Activated naive CD8-positive, alpha-beta T cell treated with anti-CD3 and anti-CD28 coated beads, Interleukin-2, amount 10 ng/mL, durations not matched to agents 7 days and 5 days (primary cell): ENCODE results near the gene CES3. TPM values are rescaled to one million over a fixed set of nuclear protein-coding genes. Genes with fewer than 3 reads are reported as not detected.

Source experiments
- ATAC-seq: fragments of 150-1000 bp; cut with Tn5 transposase; one replicate; pipeline ENCODE4 v1.10.0; 2021; ENCODE audit warnings: low read depth, moderate library complexity
- POLR2A ChIA-PET: fragments of 350-600 bp; sonication (Branson Sonifier 250); formaldehyde crosslinking; loops from one replicate; lab custom pipeline; 2021; ENCODE audit warnings: antibody characterized with exemption; lab: Charles Lee
- DNase-seq: peaks from one replicate; pipeline ENCODE4 v3.0.0; 2021
- H3K27ac Mint-ChIP-seq: one replicate; pipeline ENCODE4 v1.8.0; 2022; ENCODE audit warnings: mild to moderate bottlenecking, mixed read lengths
- H3K27me3 Mint-ChIP-seq: one replicate; pipeline ENCODE4 v1.8.0; 2022; ENCODE audit warnings: mild to moderate bottlenecking, moderate library complexity, mixed read lengths
- H3K36me3 Mint-ChIP-seq: one replicate; pipeline ENCODE4 v1.8.0; 2021; ENCODE audit warnings: mild to moderate bottlenecking, mixed read lengths
- H3K4me1 Mint-ChIP-seq: one replicate; pipeline ENCODE4 v1.8.0; 2021; ENCODE audit warnings: mixed read lengths
- H3K4me3 Mint-ChIP-seq: one replicate; pipeline ENCODE4 v1.8.0; 2022; ENCODE audit warnings: mild to moderate bottlenecking, moderate library complexity, mixed read lengths
- H3K9me3 Mint-ChIP-seq: one replicate; pipeline ENCODE4 v1.8.0; 2021; ENCODE audit warnings: mixed read lengths
- total RNA-seq, 2 experiments: library from RNA; stranded (reverse); gene quantifications; one replicate each; pipeline ENCODE4 v1.2.3, GENCODE V29; 2021

Gene CES3
- total RNA-seq, 2 experiments from 2014 or later, result 4.8 to 8.3 TPM

DNA sequence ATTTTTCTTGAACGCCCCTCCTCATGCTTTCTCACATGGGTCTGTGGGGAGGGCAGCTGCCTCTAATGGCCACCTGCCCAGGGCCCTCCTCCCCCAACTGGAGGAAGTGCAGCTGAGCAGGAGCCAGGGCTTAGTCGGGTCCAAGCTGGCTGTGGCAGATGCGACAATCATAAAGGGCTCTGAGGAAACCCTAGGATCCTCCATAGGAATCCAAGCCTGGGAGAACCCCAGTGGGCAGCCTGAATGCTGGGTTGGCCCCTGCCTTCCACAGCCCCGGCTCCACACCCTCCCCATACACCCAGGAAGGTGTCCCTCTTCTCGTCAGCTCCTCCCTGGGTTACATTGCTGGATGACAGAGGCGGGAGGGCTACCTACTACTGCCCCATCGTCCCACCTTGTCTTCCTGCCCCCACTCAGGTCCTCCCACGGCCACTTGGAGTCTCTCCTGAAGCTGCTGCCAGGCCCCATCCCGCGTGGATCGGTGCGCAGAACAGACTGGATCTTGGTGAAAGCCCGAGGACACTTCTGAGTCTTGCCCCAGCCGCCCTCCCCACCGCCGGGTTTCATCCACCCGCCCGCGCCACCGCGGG lies 52.3 kb downstream of the CES3 start:
- no peaks in the 10 kb centered on the region for H3K27me3 Mint-ChIP-seq
- peak overlapping the region; percentile 94 for H3K4me3 Mint-ChIP-seq
- peaks cover 12% of the 10 kb centered on the region for H3K36me3 Mint-ChIP-seq
- ATAC-seq, result no peak
- DNase-seq, result no peak
- POLR2A ChIA-PET, result interaction anchor here (0.6 to 4.4 kb wide), 28 partner anchors 10 to 233 kb away, joined by 3 to 86 read pairs (median 4); partner anchors contain the start of genes B3GNT9, CBFB, CES3 and CES4A
- no peaks in the 10 kb centered on the region for H3K9me3 Mint-ChIP-seq
- peaks cover 50% of the 10 kb centered on the region for H3K4me1 Mint-ChIP-seq
- H3K27ac Mint-ChIP-seq, result peak overlapping the region; percentile 90

DNA sequence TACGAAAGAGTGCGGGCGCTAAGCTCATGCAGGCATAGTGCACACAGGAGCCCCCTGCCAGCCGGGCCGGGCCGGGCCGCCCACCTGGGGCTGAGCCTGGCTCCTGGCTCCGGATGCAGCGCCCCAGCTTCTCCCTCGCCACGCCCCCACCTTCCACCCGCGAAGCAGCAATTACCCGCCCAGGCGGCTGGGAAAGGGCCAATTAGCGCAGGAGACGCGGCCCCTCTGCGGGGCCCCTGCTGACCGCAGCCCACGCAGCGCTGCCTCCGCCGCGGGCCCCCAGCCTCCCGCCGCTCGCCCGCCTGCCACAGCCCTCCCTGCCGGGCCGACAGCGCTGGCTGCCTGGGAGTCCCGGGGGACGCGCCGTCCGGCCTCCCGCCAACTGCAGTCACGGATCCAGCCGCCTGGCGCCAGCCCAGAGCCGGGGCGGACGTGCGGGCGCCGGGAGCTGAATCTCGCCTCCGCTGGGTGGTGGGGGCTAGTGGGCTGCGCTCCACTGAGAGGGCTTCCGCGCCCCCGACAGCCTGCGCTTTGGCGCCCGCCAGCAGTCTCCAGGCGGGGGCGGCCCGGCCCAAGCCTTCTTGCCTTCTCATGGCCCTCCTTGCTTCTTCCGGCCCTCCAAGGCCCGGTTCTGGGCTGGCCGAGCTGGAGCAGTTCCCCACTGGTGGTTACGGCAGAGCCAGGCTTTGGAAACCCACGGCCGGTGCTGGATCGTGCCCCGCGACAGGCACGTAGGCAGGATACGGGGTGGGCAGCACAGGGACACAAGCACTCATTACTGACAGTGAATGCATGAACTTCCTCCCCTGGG lies 53.0 kb downstream of the CES3 start:
- POLR2A ChIA-PET, result interaction anchor here (0.6 to 4.4 kb wide), 27 partner anchors 10 to 232 kb away, joined by 3 to 86 read pairs (median 5); partner anchors contain the start of genes B3GNT9, CBFB, CES4A and EXOC3L1
- Mint-ChIP-seq H3K9me3 (no peaks in the 10 kb centered on the region), H3K27me3 (no peaks in the 10 kb centered on the region), H3K4me1 (peaks cover 50% of the 10 kb centered on the region), H3K36me3 (peaks cover 12% of the 10 kb centered on the region), H3K4me3 (peak overlapping the region; percentile 94), H3K27ac (peak overlapping the region; percentile 97)
- ATAC-seq (peak; percentile 60), DNase-seq (peak; percentile 90)

DNA sequence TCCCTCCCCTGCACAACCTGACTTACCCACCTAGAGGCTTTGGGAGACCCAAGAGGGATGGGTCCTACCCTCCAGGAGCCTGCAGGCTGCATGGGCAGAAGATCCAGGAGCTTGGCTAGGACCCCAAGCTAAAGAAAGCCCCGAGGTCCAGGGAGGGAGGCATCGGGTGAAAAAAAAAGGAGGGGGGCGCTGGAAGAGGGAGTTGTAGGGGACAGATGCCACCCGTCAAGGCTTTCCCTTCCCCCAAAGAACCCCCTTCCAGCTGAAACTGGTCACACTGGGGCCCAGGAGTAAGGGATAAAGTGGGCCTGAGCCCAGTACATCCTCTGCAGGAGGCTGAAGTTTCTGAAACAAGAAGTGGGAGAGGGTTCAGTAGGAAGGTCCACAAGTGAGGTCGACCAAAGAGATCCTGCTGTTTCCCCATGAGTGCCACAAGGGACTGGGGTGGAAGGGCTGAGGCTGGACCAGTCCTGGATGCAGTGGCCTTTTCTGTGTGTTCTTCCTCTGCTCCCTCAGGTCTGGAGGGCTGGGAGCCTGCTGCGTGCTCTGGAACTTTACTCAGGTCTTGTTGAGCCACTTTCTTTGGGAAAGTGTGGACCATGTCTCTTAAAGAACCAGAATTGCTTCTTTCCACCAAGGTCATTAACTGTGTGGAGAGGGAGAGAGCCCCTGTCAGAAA lies 53.7 kb downstream of the CES3 start:
- peaks cover 12% of the 10 kb centered on the region for H3K36me3 Mint-ChIP-seq
- POLR2A ChIA-PET, result interaction anchor here (1.2 to 4.4 kb wide), 15 partner anchors 11 to 230 kb away, joined by 3 to 86 read pairs (median 13); partner anchors contain the start of genes B3GNT9, CBFB, FBXL8 and TRADD
- H3K4me1 Mint-ChIP-seq, result peaks cover 43% of the 10 kb centered on the region
- ATAC-seq, result no peak
- DNase-seq, result no peak
- H3K4me3 Mint-ChIP-seq, result peak overlapping the region; percentile 94
- H3K27ac Mint-ChIP-seq, result peak overlapping the region; percentile 97
- no peaks in the 10 kb centered on the region for H3K27me3 Mint-ChIP-seq
- H3K9me3 Mint-ChIP-seq, result no peaks in the 10 kb centered on the region

DNA sequence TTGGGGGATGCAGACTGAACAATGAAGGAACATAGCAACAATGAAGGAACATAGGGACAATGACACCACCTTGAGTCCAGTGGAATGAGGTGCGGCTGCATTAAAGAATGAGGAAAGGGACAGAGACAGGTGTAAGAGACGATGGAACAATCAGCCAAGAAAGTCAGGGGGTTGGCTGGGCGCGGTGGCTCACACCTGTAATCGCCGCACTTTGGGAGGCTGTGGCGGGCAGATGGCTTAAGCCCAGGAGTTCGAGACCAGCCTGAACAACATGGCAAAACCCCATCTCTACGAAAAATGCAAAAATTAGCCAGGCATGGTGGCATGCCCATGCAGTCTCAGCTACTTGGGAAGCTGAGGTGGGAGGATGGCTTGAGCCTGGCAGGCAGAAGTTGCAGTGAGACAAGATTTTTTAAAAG lies 54.3 kb downstream of the CES3 start:
- H3K9me3 Mint-ChIP-seq, result no peaks in the 10 kb centered on the region
- ATAC-seq (no peak), DNase-seq (no peak)
- H3K4me3 Mint-ChIP-seq, result peak overlapping the region; percentile 94
- peaks cover 42% of the 10 kb centered on the region for H3K4me1 Mint-ChIP-seq
- POLR2A ChIA-PET, result interaction anchor here (3.2 to 4.4 kb wide), 3 partner anchors 12 to 140 kb away, joined by 11 to 86 read pairs (median 71); partner anchors contain the start of gene CBFB
- H3K27me3 Mint-ChIP-seq, result no peaks in the 10 kb centered on the region
- peak overlapping the region; percentile 97 for H3K27ac Mint-ChIP-seq
- peaks cover 12% of the 10 kb centered on the region for H3K36me3 Mint-ChIP-seq

DNA sequence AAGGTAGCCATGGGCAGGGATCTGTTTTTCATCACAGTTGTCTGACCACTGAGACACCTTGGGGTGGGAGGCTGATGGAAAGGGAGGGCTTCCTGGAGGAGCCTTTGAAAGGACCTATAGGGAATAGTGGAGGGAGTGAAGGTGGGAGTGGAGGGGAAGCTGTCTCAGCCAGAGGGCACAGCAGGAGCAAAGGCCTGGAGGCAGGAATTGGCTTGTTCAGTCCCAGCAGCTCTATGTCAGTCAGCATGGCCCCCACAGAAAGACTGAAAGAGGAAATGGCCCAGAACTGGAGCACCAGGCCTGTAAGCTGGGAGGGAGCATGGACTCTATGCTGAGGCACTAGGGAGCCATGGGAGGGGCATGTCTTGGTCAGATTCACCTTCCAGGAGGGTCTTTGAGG lies 55.1 kb downstream of the CES3 start:
- H3K36me3 Mint-ChIP-seq, result peaks cover 6% of the 10 kb centered on the region
- peak overlapping the region; percentile 17 for H3K4me3 Mint-ChIP-seq
- POLR2A ChIA-PET, result interaction anchor here (3.9 to 4.7 kb wide), 2 partner anchors 12 to 138 kb away, joined by 31 to 49 read pairs; partner anchors contain the start of gene CBFB
- DNase-seq (peak; percentile 28), ATAC-seq (no peak)
- no peaks in the 10 kb centered on the region for H3K9me3 Mint-ChIP-seq
- H3K27me3 Mint-ChIP-seq, result peaks cover 6% of the 10 kb centered on the region
- peaks cover 36% of the 10 kb centered on the region for H3K4me1 Mint-ChIP-seq
- H3K27ac Mint-ChIP-seq, result peak overlapping the region; percentile 71

DNA sequence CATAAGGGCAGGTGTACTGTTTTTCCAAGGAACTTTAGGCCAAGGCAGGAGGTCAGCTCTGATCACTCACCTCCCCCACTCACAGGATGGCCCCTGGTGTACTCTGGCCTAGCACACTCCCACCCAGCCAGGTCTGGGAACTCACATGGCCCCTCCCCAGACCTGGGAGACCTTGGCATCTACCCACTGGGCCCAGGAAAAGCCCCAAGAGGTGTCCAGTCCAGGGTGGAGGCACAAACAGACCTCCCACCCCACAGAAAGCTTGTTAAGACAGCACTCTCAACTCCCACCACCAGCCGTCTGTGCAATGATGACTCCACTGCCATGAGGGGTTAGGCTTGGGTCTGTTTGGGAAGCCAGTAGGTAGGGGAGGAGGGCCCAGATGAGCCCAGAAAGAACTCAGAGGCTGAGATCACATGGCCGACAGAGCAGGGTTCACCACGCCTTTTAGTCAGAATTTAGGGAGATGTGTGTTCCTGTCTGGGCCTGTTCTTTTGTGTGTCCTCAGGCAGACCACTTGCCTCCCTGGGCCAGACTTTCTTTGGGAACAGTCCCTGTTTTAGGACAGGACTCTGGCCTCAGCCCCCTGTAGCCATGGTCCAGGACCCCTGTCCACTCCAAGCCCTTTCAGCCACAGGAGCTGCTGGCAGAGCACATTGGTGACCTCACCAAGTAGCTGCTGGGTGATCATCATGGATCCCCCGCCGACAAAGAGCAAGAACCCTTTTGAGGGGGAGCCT lies 55.8 kb downstream of the CES3 start:
- Mint-ChIP-seq H3K4me1 (peaks cover 34% of the 10 kb centered on the region), H3K4me3 (no peak overlapping the region), H3K9me3 (no peaks in the 10 kb centered on the region), H3K36me3 (peaks cover 6% of the 10 kb centered on the region), H3K27ac (peak overlapping the region; percentile 71), H3K27me3 (peaks cover 6% of the 10 kb centered on the region)
- DNase-seq, result peak; percentile 33
- ATAC-seq, result no peak
- POLR2A ChIA-PET, result interaction anchor here (1.7 to 4.7 kb wide), 5 partner anchors 12 to 143 kb away, joined by 5 to 49 read pairs (median 16); partner anchors contain the start of genes B3GNT9, CBFB, FBXL8 and TRADD

DNA sequence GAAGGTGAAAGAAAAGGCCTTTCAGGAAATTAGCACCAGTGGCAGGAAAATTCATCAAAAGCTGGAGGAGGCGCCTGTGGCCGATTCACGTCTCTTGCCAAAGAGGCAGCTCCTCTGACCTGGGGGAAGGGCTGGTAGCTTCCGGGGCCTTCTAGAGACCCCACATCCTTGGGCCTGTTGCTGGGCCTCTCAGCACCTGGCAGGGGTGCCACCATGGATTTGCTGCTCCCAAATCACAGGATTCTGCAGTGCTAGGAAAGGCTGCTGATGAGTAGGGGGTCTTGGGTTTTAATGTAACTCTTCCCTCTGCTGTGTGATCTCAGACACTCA lies 56.3 kb downstream of the CES3 start:
- H3K9me3 Mint-ChIP-seq, result no peaks in the 10 kb centered on the region
- peaks cover 31% of the 10 kb centered on the region for H3K4me1 Mint-ChIP-seq
- peaks cover 6% of the 10 kb centered on the region for H3K27me3 Mint-ChIP-seq
- DNase-seq (no peak), ATAC-seq (no peak)
- no peak overlapping the region for H3K4me3 Mint-ChIP-seq
- H3K36me3 Mint-ChIP-seq, result peaks cover 4% of the 10 kb centered on the region
- POLR2A ChIA-PET, result interaction anchor here (1.0 to 4.7 kb wide), 8 partner anchors 11 to 157 kb away, joined by 3 to 49 read pairs (median 7); partner anchors contain the start of genes B3GNT9, CBFB, FBXL8 and TRADD
- H3K27ac Mint-ChIP-seq, result no peak overlapping the region

DNA sequence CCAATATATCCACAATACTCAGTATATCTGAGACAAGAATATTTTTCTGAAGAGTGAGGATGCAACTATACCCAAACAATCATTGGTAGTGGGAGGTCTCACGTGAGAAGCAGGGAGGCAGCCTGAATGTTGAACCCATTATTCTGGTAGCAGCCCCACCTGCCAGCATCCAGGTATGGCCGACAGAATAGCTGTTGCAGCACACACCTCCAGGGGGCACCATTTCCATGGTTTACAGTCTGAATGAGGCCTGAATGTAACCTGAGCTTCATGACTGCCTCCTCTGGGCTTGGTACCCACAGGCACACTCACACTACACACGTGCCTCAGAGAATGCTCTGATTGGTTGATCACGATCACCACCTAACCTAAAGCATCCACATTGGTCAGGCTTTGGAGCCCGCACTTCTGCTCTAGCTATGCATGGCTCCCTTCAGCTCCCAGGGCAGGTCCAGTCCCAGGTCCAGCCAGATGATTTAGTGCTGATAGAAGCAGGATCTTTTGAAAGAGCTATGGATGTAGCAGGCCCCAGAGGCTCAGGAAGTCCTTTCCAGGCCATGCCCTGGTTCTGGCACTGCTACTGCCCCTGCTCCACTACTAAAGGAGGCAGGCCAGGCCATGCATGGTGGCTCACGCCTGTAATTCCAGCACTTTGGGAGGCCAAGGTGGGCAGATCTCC lies 56.9 kb downstream of the CES3 start:
- ATAC-seq (peak; percentile 83), DNase-seq (peak; percentile 83)
- Mint-ChIP-seq H3K9me3 (no peaks in the 10 kb centered on the region), H3K27ac (no peak overlapping the region), H3K36me3 (peaks cover 4% of the 10 kb centered on the region), H3K27me3 (peaks cover 6% of the 10 kb centered on the region), H3K4me1 (peaks cover 36% of the 10 kb centered on the region), H3K4me3 (no peak overlapping the region)
- POLR2A ChIA-PET, result interaction anchor here (0.8 to 4.7 kb wide), 10 partner anchors 11 to 167 kb away, joined by 3 to 49 read pairs (median 5); partner anchors contain the start of genes B3GNT9, CBFB, FBXL8 and TRADD

DNA sequence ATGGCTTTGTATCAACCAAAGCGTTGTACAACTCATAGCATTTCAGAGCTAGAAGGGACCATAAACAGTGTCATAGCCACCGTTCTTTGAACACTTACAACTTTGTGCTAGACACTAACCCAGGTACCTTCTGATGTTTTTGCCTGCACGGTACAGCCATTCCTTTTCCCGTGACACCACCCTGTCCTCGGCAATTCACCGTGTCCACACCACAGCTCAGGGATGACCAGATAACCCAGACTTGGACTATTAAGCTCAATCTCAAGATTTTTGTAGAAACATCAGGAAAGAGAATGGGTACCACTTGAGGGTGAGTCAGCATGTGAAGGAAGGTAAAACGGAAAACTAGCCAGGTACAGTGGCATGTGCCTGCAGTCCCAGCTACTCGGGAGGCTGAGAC lies 58.1 kb downstream of the CES3 start:
- Mint-ChIP-seq H3K4me3 (no peak overlapping the region), H3K4me1 (peaks cover 38% of the 10 kb centered on the region), H3K27me3 (peaks cover 6% of the 10 kb centered on the region), H3K36me3 (no peaks in the 10 kb centered on the region), H3K27ac (no peak overlapping the region), H3K9me3 (no peaks in the 10 kb centered on the region)
- POLR2A ChIA-PET, result interaction anchor here (0.5 to 4.7 kb wide), 6 partner anchors 9 to 245 kb away, joined by 3 to 49 read pairs (median 4); partner anchors contain the start of genes CBFB, FBXL8 and TRADD
- DNase-seq, result no peak
- no peak for ATAC-seq

DNA sequence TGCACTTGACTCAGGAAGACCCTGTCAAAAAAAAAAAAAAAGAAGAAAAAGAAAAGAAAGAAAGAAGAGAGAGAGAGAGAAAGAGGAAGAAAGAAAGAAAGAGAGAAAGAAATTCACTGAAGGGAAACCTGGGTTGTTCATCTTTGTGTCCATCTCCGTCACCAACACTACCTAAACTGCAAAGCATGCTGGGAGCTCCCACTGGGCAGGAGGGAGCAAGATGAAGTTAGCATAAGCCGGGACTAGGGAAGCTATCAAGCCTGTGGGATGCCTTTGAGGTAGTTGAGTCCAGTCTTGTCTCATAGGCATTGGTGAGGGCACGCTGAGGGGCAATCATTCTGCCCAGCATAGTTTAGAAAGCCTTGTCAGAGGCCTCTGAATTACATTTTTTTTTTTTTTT lies 60.3 kb downstream of the CES3 start:
- no peaks in the 10 kb centered on the region for H3K9me3 Mint-ChIP-seq
- POLR2A ChIA-PET, result interaction anchor here (0.7 kb wide), 1 partner anchor 219 kb away, joined by 4 read pairs; no protein-coding TSS in a partner anchor
- no peak overlapping the region for H3K27ac Mint-ChIP-seq

DNA sequence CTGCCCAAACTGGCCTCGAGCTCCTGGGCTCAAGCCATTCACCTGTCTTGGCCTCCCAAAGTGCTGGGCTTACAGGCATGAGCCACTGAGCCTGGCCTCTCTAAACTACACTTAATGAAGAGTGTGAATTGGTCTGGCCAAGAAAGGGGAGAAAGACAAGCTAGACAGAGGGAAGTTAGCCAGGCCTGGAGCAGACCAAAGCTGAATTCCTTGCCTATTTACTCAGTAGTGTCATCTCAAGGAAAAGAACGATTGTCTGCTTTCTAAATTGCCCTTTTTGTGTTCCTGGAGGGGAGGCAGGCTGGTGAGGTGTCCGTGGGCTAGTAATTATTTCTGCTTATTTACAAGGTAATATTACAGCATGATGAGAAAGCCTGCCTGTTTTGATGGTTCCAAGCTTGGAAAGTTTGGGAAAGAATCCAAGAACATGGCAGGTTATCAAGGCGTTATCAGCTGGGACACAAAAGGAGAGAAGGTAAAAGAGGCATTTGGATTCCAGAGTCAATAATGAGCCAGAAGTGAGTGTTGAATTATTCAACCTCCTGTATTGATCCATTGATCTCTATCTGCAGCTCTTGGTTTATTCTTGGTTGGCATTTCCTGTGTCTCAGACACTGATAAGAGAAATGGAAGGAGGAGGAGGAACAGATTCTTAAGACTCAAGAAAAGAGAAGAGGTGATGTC lies 61.6 kb downstream of the CES3 start:
- Mint-ChIP-seq H3K27me3 (peaks cover 6% of the 10 kb centered on the region), H3K9me3 (no peaks in the 10 kb centered on the region), H3K36me3 (no peaks in the 10 kb centered on the region), H3K4me1 (peaks cover 30% of the 10 kb centered on the region), H3K27ac (no peak overlapping the region), H3K4me3 (no peak overlapping the region)
- POLR2A ChIA-PET, result no interaction called here
- DNase-seq, result peak; percentile 12
- no peak for ATAC-seq

More for the DNA sequence above, 60.3 kb downstream of the CES3 start:
- H3K36me3 Mint-ChIP-seq, result no peaks in the 10 kb centered on the region
- ATAC-seq (no peak), DNase-seq (no peak)
- peaks cover 6% of the 10 kb centered on the region for H3K27me3 Mint-ChIP-seq
- peaks cover 30% of the 10 kb centered on the region for H3K4me1 Mint-ChIP-seq
- H3K4me3 Mint-ChIP-seq, result no peak overlapping the region
